Activated CD8-positive, alpha-beta T cell treated with anti-CD3 and anti-CD28 coated beads for 36 hours (primary cell): ENCODE measurements around the gene NKPD1. TPM values are rescaled to one million over a fixed set of nuclear protein-coding genes. Genes with fewer than 3 reads are reported as not detected.

ENCODE experiments used
- ATAC-seq: fragments of 200-7000 bp; cut with Tn5 transposase; one replicate; pipeline ENCODE4 v1.10.0; 2021; ENCODE audit warnings: mild to moderate bottlenecking, moderate library complexity
- CTCF ChIA-PET: fragments of 350-600 bp; sonication (Branson Sonifier 250); formaldehyde crosslinking; loops from one replicate; lab custom pipeline; 2021; ENCODE audit warnings: antibody characterized with exemption; lab: Charles Lee
- POLR2A ChIA-PET: fragments of 350-600 bp; sonication (Branson Sonifier 250); formaldehyde crosslinking; loops from one replicate; lab custom pipeline; 2021; ENCODE audit warnings: antibody characterized with exemption; lab: Charles Lee
- DNase-seq: peaks from one replicate; pipeline ENCODE4 v3.0.0-alpha.2; 2020
- H3K27ac Mint-ChIP-seq: one replicate; pipeline ENCODE4 v1.8.0; 2021; ENCODE audit warnings: mild to moderate bottlenecking, mixed read lengths
- H3K27me3 Mint-ChIP-seq: one replicate; pipeline ENCODE4 v1.8.0; 2021; ENCODE audit warnings: mixed read lengths
- H3K36me3 Mint-ChIP-seq: one replicate; pipeline ENCODE4 v1.8.0; 2021; ENCODE audit warnings: low read depth, mixed read lengths
- H3K4me1 Mint-ChIP-seq: one replicate; pipeline ENCODE4 v1.8.0; 2021; ENCODE audit warnings: low read depth, mixed read lengths
- H3K4me3 Mint-ChIP-seq: one replicate; pipeline ENCODE4 v1.8.0; 2021; ENCODE audit warnings: mild to moderate bottlenecking, moderate library complexity, mixed read lengths
- H3K9me3 Mint-ChIP-seq: one replicate; pipeline ENCODE4 v1.8.0; 2021; ENCODE audit warnings: mixed read lengths
- intact Hi-C: fragments of 100-400 bp; cut with micrococcal nuclease; formaldehyde crosslinking; loops from one replicate; pipeline ENCODE4 v1.10.0; 2022
- total RNA-seq, 2 experiments: library from RNA; stranded (reverse); gene quantifications; one replicate each; pipeline ENCODE4 v1.2.3, GENCODE V29; 2021
- TF ChIP-seq, protein P1 (sequence below): fragments of 200-600 bp; IDR thresholded peaks from one replicate; pipeline ENCODE4 v1.8.0; 2022; ENCODE audit warnings: antibody characterized with exemption, mild to moderate bottlenecking

NKPD1 gene, protein sequence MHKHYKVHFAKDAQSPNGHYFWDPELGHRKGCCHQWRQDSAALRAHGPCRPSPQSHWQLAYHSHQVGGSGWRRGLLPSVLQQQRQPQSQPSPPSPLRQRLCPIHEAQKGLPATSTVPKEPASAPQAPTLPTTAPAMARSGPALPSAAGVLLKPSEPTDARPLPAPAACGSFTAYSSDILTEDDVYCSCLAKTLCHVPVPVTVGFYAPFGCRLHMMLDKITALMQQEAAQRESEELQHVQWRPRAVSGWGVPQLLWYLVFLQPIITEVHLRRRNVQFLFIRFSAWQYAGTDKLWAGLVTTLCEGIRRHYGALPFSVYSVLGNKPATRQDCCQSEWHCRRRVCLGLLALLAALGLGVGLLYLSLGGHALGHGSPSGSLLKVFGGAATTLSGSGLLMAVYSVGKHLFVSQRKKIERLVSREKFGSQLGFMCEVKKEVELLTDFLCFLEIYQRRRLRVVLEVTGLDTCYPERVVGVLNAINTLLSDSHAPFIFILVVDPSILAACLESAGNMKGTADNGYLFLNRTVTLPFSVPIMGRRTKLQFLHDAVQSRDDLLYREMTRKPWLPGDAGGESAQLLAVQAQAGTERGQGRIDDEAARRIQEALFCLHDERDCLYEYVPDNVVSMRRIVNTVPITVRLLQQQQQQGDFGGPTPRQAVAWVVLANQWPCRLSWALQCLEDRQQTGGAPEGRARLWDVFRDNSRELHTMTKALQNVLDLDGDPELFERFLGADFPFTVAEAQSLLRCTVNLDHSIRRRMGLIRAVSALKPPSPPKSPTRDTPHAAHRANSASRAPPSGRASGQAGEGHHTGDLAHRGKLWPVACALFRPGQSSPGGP
- total RNA-seq, result under 1 TPM; 0.07 to 0.16 TPM

DNA sequence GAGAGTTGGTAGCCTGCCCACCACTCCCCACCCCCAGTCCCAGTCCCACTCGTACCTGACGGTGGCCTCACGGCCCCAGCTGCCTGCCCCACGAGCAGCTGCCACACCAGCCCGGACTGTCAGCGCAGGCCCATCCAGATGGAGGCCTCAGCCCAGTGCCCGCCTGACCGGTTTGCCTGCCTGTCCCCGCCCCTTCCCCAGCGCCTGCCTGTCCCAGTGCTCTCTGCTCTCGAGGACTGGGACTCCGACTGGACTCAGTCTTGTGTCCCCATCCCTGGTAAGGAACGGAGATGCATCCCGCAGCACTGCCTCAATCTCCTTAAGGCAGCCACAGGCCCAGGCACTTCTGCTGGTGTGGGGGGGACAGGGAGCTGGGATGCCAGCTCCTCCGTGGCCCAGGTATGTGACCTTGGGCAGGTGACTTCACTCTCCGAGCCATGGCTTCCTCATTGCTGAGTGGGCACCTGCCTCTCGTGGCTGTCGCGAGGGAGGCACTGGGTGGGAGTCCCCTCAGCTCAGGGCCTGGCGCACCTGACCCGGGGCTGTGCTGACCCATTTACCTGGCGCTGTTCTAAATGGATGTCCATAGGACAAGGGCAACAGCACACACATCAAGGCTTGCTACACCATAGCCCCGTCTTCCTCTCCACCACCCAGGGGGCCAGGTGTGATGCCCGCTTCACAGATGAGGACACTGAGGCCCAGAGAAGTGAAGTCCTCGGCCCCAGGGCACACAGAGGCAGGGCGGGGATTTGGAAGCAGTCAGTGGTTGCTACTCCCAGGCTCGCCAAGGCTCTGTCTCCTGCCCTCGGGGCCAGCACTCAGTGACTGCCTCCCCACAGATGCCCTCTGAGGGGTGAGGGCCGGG, at the start of gene NKPD1:
NKPD1 (minus strand) TSS at position 113 of the 868 bp plus-strand sequence. CDS start 832 bp downstream, outside the sequence.
- intact Hi-C loops, result no loop called here
- DNase-seq, result no peak
- Mint-ChIP-seq H3K4me3 (no peak within 1 kb of the TSS), H3K9me3 (no peaks in the 10 kb centered on the region), H3K4me1 (peaks cover 14% of the 10 kb centered on the region), H3K27me3 (peaks cover 6% of the 10 kb centered on the region), H3K36me3 (no peaks in the 10 kb centered on the region), H3K27ac (no peak within 1 kb of the TSS)
- TF ChIP-seq, protein P1, sequence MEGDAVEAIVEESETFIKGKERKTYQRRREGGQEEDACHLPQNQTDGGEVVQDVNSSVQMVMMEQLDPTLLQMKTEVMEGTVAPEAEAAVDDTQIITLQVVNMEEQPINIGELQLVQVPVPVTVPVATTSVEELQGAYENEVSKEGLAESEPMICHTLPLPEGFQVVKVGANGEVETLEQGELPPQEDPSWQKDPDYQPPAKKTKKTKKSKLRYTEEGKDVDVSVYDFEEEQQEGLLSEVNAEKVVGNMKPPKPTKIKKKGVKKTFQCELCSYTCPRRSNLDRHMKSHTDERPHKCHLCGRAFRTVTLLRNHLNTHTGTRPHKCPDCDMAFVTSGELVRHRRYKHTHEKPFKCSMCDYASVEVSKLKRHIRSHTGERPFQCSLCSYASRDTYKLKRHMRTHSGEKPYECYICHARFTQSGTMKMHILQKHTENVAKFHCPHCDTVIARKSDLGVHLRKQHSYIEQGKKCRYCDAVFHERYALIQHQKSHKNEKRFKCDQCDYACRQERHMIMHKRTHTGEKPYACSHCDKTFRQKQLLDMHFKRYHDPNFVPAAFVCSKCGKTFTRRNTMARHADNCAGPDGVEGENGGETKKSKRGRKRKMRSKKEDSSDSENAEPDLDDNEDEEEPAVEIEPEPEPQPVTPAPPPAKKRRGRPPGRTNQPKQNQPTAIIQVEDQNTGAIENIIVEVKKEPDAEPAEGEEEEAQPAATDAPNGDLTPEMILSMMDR, result no peak
- no peak for ATAC-seq
- ChIA-PET POLR2A (interaction anchor here (0.6 to 1.1 kb wide), 3 partner anchors 9 to 438 kb away, joined by 3 to 4 read pairs (median 3); no protein-coding TSS in a partner anchor), CTCF (no interaction called here)

DNA sequence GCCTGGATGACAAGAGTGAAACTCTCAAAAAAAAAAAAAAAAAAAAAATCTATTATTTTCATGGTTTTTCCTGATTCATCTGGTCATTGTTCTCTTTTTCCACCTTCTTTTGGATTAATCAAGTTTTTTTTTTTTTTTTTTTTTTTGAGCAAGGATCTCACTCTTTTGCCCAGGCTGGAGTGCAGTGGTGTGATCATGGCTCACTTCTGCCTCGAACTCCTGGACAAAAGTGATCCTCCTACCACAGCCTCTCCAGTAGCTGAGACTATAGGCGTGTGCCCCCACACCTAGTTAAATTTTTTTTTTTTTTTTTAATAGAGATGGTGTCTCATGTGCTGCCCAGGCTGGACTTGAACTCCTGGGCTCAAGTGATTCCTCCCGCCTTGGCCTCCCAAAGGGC, 45.5 kb upstream of the NKPD1 start:
- no peak for ATAC-seq
- no peak for DNase-seq
- no peaks in the 10 kb centered on the region for H3K4me1 Mint-ChIP-seq
- TF ChIP-seq, protein P1, result no peak
- H3K27me3 Mint-ChIP-seq, result no peaks in the 10 kb centered on the region
- no peaks in the 10 kb centered on the region for H3K36me3 Mint-ChIP-seq
- ChIA-PET POLR2A (no interaction called here), CTCF (interaction anchor here (2.0 kb wide), 1 partner anchor 132 kb away, joined by 5 read pairs; no protein-coding TSS in a partner anchor)
- no peak overlapping the region for H3K27ac Mint-ChIP-seq
- intact Hi-C loops, result no loop called here
- H3K4me3 Mint-ChIP-seq, result no peak overlapping the region
- H3K9me3 Mint-ChIP-seq, result no peaks in the 10 kb centered on the region

DNA sequence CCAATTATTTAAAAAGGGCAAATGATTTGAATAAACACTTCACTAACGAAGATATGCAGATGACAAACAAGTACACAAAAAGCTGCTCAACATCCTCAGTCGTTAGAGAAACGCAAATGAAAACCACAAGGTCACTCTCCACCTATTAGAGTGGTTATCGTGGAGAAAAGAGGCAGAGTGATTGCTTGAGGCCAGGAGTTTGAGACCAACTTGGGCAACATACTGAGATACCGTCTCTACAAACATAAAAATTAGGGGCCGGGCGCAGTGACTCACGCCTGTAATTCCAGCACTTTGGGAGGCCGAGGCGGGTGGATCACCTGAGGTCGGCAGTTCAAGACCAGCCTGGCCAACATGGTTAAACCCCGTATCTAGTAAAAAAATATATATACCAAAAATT, 45.0 kb upstream of the NKPD1 start:
- ATAC-seq, result no peak
- H3K27ac Mint-ChIP-seq, result no peak overlapping the region
- CTCF ChIA-PET, result interaction anchor here (2.0 kb wide), 1 partner anchor 133 kb away, joined by 5 read pairs; no protein-coding TSS in a partner anchor

DNA sequence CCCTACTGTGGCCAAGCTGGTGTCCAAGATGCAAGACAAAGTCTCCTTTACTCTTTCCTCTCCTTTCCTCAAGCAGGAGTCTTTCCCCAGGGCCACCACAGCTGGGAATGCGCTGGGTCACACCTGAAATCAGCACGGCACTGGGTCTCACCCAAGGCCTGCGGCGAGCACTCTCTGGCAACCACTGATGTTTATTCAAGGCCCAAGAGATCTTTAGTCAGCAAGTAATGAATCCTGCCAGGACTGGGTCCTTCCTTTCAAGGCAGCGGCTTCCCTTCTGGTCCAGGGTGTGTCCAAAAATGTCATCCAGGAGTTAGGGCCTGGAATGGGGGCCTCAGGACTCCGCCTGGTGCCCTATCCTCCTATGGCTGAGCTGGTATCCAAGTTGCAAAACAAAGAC, 41.9 kb upstream of the NKPD1 start:
- ATAC-seq, result no peak
- intact Hi-C loops, result no loop called here
- H3K36me3 Mint-ChIP-seq, result no peaks in the 10 kb centered on the region
- no peaks in the 10 kb centered on the region for H3K4me1 Mint-ChIP-seq
- no peak for DNase-seq
- H3K27me3 Mint-ChIP-seq, result no peaks in the 10 kb centered on the region
- H3K9me3 Mint-ChIP-seq, result no peaks in the 10 kb centered on the region
- H3K27ac Mint-ChIP-seq, result no peak overlapping the region
- TF ChIP-seq, protein P1, result no peak
- no peak overlapping the region for H3K4me3 Mint-ChIP-seq
- ChIA-PET CTCF (interaction anchor here (1.3 kb wide), 1 partner anchor 283 kb away, joined by 3 read pairs; no protein-coding TSS in a partner anchor), POLR2A (no interaction called here)

More for the DNA sequence above, 45.0 kb upstream of the NKPD1 start:
- Mint-ChIP-seq H3K36me3 (no peaks in the 10 kb centered on the region), H3K27me3 (no peaks in the 10 kb centered on the region), H3K9me3 (no peaks in the 10 kb centered on the region), H3K4me1 (no peaks in the 10 kb centered on the region), H3K4me3 (no peak overlapping the region)
- intact Hi-C loops, result no loop called here
- TF ChIP-seq, protein P1, result no peak
- no peak for DNase-seq
- POLR2A ChIA-PET, result no interaction called here
